Activated naive CD8-positive, alpha-beta T cell treated with anti-CD3 and anti-CD28 coated beads for 36 hours (primary cell): ENCODE results near the gene CNTNAP5. TPM values are rescaled to one million over a fixed set of nuclear protein-coding genes. Genes with fewer than 3 reads are reported as not detected.

ENCODE experiments used
- DNase-seq: peaks from one replicate; pipeline ENCODE4 v3.0.0; 2021
- H3K27ac Mint-ChIP-seq: one replicate; pipeline ENCODE4 v1.8.0; 2022; ENCODE audit warnings: mild to moderate bottlenecking, moderate library complexity, mixed read lengths
- H3K27me3 Mint-ChIP-seq: one replicate; pipeline ENCODE4 v1.8.0; 2022; ENCODE audit warnings: mild to moderate bottlenecking, mixed read lengths
- H3K36me3 Mint-ChIP-seq: one replicate; pipeline ENCODE4 v1.8.0; 2021; ENCODE audit warnings: mild to moderate bottlenecking, mixed read lengths
- H3K4me1 Mint-ChIP-seq: one replicate; pipeline ENCODE4 v1.8.0; 2021; ENCODE audit warnings: mixed read lengths
- H3K4me3 Mint-ChIP-seq: one replicate; pipeline ENCODE4 v1.8.0; 2022; ENCODE audit warnings: mild to moderate bottlenecking, moderate library complexity, mixed read lengths
- H3K9me3 Mint-ChIP-seq: one replicate; pipeline ENCODE4 v1.8.0; 2022; ENCODE audit warnings: mixed read lengths
- total RNA-seq, 2 experiments: library from RNA; stranded (reverse); gene quantifications; one replicate each; pipeline ENCODE4 v1.2.3, GENCODE V29; 2021

The CNTNAP5 gene
- total RNA-seq, 2 experiments from 2014 or later: not detected

DNA sequence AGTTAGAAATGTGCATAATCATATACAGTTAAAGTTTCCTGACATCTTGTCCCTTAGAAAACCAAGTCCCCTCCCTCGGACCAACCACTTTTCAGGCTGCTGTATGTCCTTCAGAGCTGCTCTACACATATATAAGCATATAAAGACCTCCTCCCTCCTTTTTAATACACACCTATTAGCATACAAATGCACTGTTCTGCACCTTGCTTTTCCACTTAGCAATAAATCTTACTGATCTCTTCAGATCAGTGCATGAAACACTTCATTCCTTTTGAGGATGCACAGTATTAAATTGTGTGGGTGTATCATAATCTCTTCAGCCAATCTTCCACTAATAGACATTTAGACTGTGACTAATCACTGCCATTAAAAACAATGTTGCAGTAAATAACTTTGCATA is 79.8 kb downstream of the CNTNAP5 start:
- Mint-ChIP-seq H3K27ac (no peak overlapping the region), H3K4me1 (no peaks in the 10 kb centered on the region), H3K9me3 (no peaks in the 10 kb centered on the region), H3K27me3 (no peaks in the 10 kb centered on the region), H3K4me3 (no peak overlapping the region), H3K36me3 (no peaks in the 10 kb centered on the region)
- DNase-seq: no peak

DNA sequence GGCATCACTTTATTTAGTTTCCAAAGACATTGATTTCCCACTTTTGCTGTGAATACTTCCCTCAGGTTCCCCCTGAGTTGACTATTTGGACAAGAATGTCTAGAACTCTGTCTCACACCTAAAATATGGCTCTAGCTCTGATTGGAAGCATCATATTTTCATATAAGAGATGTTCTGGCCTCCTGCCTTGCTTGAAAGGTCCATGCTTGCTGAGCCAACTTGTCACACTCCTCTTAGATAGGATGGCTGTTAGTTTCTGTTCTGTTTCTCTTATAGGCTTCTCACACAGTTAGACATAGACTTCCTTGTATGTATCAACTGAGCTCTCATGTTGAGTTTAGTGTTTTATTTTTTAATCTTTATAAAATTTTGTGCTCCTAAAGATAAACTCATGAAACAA is 87.1 kb downstream of the CNTNAP5 start:
- Mint-ChIP-seq H3K27me3 (no peaks in the 10 kb centered on the region), H3K4me1 (no peaks in the 10 kb centered on the region), H3K27ac (no peak overlapping the region), H3K9me3 (no peaks in the 10 kb centered on the region), H3K36me3 (no peaks in the 10 kb centered on the region), H3K4me3 (no peak overlapping the region)
- no peak for DNase-seq

DNA sequence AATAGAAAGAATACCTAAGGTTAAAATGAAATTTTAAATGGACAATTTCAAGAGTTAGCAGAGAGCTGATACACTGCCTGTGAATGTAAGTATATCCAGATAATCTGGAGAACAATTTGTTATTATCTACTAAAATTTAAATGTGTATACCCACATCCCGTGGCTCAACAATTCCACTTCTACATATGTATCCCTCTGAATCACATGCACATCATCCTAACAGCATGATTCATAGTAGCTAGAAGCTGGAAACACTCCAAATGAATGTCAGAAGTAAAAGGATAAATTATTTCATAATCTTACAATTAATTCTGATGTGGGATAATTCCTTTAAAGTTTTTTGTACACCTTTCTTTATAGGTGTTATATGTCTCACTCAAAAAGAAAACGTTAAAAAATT is 87.9 kb downstream of the CNTNAP5 start:
- no peak for DNase-seq
- Mint-ChIP-seq H3K4me1 (no peaks in the 10 kb centered on the region), H3K9me3 (no peaks in the 10 kb centered on the region), H3K27ac (no peak overlapping the region), H3K4me3 (no peak overlapping the region), H3K36me3 (no peaks in the 10 kb centered on the region), H3K27me3 (no peaks in the 10 kb centered on the region)

DNA sequence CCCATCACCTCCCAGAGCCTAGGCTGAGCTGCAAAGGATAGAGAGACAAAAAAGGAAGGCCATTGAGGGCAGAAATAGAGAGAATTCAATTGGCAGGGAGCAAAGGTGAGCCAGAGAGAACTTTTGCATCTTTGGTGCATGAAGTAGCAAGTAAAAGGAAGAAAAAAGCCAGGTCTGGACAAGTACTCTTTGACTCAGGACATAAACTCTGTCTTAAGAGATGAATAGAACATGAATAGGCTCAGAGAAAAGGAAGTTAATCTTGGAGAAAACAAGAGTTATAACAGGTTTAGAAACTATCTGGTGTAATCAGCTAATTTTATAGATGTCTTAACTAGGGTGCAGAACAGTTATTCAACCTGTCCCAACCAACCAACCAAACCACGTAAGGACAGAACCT is 95.2 kb downstream of the CNTNAP5 start:
- H3K4me1 Mint-ChIP-seq: no peaks in the 10 kb centered on the region

DNA sequence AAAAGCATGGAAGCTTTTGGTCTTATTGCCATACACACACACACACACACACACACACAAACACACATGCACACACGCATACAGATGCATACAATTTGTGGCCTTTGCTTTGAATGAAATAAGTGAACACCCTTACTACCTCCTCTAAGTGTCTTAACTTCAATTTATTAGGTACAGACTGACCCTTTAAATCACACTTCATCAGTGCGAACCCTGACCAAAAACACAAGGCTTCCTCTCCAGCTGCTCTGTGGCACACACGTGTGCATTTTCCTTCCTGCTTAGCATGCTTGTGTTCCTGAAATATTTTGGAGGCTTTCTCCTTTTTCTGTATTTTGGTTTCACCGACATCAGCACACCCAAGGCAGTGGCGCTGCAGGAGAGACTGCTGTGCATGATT is 96.0 kb downstream of the CNTNAP5 start:
- peaks cover 8% of the 10 kb centered on the region for H3K9me3 Mint-ChIP-seq
- no peaks in the 10 kb centered on the region for H3K4me1 Mint-ChIP-seq
- no peaks in the 10 kb centered on the region for H3K27me3 Mint-ChIP-seq
- no peak overlapping the region for H3K4me3 Mint-ChIP-seq
- no peak overlapping the region for H3K27ac Mint-ChIP-seq
- H3K36me3 Mint-ChIP-seq: no peaks in the 10 kb centered on the region
- no peak for DNase-seq

More for the DNA sequence above, 95.2 kb downstream of the CNTNAP5 start:
- Mint-ChIP-seq H3K4me3 (no peak overlapping the region), H3K9me3 (peaks cover 4% of the 10 kb centered on the region), H3K27ac (no peak overlapping the region), H3K27me3 (no peaks in the 10 kb centered on the region), H3K36me3 (no peaks in the 10 kb centered on the region)
- DNase-seq: no peak

DNA sequence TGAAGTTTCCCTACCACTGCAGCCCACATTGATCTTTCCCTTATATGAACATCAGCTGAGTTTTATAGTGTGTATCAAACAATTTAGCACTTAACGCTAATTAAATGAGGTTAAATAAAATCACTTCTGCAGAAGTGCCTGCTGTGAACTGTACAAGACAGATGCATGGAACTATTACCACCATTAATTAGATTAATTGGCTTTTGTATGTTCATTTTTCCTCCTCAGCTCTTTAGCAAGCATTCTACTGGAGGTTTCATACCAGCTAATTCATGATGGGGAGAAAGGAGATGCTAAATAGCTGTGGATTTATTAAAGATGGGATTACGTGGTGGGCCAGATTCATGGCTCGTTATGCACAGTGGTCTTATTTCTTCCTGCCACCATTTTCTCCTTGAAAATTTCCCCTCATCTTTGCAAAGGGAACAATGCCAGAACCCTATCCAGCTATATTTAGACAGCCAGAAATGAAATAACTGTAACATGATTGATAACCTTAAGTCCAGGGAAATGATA is 96.7 kb downstream of the CNTNAP5 start:
- Mint-ChIP-seq H3K4me3 (no peak overlapping the region), H3K36me3 (no peaks in the 10 kb centered on the region), H3K27ac (no peak overlapping the region), H3K27me3 (no peaks in the 10 kb centered on the region), H3K4me1 (no peaks in the 10 kb centered on the region), H3K9me3 (peaks cover 8% of the 10 kb centered on the region)
- no peak for DNase-seq

DNA sequence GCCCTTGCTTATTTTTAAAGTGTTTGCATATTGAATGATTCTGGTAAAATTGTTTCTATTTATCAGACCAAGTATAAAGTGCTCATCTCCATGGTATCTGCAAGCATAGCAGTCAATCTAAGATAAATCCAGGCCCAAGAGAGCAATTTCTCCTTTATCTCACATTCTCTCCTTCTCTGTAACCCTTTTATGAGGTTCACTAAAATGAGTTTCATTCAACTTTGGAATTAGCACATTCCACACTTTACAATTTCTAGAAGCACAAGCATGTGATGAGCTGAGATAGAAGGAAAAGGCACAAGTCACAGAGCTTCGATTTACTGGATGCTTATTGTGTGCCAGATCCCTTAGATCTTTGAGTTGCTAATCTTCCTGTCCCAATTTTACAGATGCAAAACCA is 97.3 kb downstream of the CNTNAP5 start:
- Mint-ChIP-seq H3K4me1 (no peaks in the 10 kb centered on the region), H3K27ac (no peak overlapping the region), H3K36me3 (no peaks in the 10 kb centered on the region), H3K9me3 (peaks cover 8% of the 10 kb centered on the region), H3K27me3 (no peaks in the 10 kb centered on the region), H3K4me3 (no peak overlapping the region)
- DNase-seq: no peak

DNA sequence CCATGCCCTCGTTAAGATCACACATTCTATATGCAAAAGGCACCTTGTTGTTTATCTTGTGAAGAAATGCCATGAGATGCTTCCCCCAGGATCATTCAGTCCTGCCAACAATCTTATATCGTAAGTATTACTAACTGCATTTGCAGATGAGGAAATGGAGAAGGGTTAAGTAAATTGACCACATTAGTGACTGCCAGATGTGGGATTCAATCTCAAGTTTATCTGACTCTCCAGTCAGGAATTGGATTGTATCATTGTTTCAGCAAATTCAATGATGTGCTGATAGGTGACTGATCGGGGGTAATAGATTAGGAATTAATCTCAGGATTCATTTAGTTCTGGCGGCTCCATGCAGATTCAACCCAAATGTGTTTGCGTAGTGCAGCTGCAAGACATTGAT is 106.2 kb downstream of the CNTNAP5 start:
- Mint-ChIP-seq H3K27me3 (no peaks in the 10 kb centered on the region), H3K4me1 (no peaks in the 10 kb centered on the region), H3K4me3 (no peak overlapping the region), H3K36me3 (no peaks in the 10 kb centered on the region), H3K27ac (no peak overlapping the region), H3K9me3 (peaks cover 3% of the 10 kb centered on the region)
- DNase-seq: no peak

DNA sequence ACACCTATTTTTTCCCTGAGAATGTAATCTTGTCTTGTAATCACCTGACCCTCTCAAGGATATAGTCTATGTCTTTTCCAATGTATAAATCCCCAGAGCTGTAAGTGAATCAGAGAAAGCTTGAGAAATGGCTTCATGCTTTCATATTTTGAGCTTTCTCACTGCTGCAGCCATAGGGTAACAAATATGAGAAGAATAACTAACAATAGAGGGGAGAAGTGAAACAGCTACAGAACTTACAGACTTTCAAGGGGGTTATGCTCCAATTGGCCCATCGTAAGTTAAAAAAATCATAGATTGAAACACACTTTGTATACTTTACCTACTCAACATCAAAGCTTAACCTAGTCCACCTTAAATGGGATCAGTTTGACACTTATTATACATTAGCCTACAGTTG is 111.0 kb downstream of the CNTNAP5 start:
- Mint-ChIP-seq H3K36me3 (no peaks in the 10 kb centered on the region), H3K27me3 (no peaks in the 10 kb centered on the region), H3K9me3 (peaks cover 2% of the 10 kb centered on the region), H3K4me1 (no peaks in the 10 kb centered on the region), H3K4me3 (no peak overlapping the region), H3K27ac (no peak overlapping the region)
- no peak for DNase-seq

DNA sequence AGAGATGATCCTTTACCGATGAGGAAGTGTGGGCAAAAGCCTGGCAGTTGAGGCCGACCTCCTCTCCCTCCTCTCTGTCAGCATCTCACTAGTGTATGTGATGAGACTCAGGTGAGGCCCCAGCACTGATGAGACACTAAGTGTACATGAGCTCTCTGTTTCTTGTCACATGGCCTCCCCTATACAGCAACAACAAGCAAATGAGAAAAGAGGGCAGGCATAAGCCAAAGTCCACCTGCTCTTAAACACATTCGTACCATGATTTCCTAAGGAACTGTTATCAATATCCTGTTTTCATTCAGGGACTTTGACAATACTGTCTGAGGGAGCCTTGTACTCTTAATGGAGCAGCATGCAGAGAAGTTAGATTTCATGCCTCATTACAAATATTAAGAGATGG is 113.0 kb downstream of the CNTNAP5 start:
- Mint-ChIP-seq H3K9me3 (peaks cover 2% of the 10 kb centered on the region), H3K4me1 (no peaks in the 10 kb centered on the region), H3K36me3 (no peaks in the 10 kb centered on the region), H3K27ac (no peak overlapping the region), H3K4me3 (no peak overlapping the region), H3K27me3 (no peaks in the 10 kb centered on the region)
- DNase-seq: no peak

DNA sequence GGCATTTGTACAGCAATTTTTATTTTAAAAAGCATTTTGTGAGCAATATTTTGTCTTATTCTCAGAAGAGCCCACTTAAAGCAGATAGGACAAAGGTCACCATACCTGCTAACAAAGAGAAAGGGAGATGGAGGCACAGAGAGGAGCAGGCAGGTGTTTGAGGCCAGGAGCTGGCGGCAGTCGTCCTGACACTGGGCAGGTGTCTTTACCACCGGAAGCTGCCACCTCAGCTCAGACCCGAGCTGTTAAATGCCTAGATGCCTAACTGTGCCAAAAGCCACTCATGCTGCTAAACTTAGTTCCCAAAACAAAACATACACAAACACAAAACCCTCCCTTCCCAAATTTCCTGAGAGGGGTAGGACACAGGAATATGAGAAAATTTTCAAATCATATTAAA is 120.9 kb downstream of the CNTNAP5 start:
- H3K4me3 Mint-ChIP-seq: no peak overlapping the region
- H3K36me3 Mint-ChIP-seq: no peaks in the 10 kb centered on the region
- no peaks in the 10 kb centered on the region for H3K4me1 Mint-ChIP-seq
- H3K27ac Mint-ChIP-seq: no peak overlapping the region
- no peaks in the 10 kb centered on the region for H3K27me3 Mint-ChIP-seq
- H3K9me3 Mint-ChIP-seq: no peaks in the 10 kb centered on the region
- no peak for DNase-seq

DNA sequence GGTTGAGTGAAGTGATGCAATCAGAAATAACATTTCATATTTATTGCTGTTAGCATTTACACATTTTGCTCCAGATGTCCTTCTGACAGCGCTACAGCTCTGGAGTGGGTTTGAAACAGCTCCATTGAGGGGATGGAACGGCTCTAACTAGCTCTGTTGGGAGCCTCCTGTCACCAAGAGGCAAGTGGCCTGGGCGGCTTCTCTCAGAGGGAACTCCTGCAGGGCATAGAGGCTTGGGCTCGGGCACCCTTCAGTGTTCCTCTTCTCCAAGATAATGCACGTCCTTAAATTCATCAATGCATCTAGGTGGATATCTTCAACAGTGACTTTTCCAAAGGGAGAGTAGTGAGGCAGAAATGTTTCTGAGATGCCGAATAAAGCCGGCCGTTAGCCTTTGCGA is 122.5 kb downstream of the CNTNAP5 start:
- Mint-ChIP-seq H3K27me3 (no peaks in the 10 kb centered on the region), H3K9me3 (no peaks in the 10 kb centered on the region), H3K4me1 (no peaks in the 10 kb centered on the region), H3K36me3 (no peaks in the 10 kb centered on the region), H3K27ac (no peak overlapping the region), H3K4me3 (no peak overlapping the region)
- DNase-seq: no peak

DNA sequence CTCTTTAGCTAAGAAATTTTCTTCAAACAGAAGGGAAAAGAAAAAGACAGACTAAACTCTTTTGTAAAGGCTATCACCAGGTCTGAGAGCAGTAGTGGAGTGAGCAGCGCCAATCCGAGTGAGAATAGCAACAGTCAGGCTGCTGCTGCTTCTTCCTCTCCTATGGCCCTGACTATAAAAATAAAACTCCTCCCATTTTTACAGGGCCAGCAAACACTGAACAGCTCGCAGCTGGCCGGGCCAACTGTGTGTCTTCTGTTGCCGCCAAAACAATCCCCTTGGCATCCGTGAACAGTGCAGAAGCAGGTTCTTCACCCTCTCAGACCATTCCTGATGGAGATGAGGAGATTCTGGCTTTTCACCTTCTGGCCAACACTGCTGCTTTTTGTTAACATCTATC is 124.5 kb downstream of the CNTNAP5 start:
- Mint-ChIP-seq H3K9me3 (peaks cover 2% of the 10 kb centered on the region), H3K27ac (no peak overlapping the region), H3K36me3 (no peaks in the 10 kb centered on the region), H3K4me1 (no peaks in the 10 kb centered on the region), H3K27me3 (no peaks in the 10 kb centered on the region), H3K4me3 (no peak overlapping the region)
- DNase-seq: no peak

DNA sequence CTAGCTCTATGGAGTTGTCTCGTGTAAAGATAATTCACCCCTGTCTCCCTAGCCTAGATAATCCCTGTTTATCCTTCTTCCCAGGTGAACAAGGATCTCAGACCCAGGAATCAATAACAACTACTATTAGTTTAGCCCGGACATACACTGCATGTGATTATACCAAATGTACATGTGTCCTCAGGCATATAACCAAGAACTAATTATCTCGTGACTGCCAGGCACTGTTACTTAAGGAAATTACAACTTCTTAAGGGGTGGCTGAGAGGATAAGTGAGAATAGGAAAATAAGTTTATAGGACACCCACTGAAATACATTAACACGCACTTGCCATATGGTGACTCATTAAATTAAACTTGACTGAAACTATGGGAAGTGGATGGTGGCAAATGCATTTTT is 126.6 kb downstream of the CNTNAP5 start:
- Mint-ChIP-seq H3K36me3 (no peaks in the 10 kb centered on the region), H3K4me3 (no peak overlapping the region), H3K27me3 (no peaks in the 10 kb centered on the region), H3K4me1 (no peaks in the 10 kb centered on the region), H3K27ac (no peak overlapping the region), H3K9me3 (peaks cover 2% of the 10 kb centered on the region)
- DNase-seq: no peak

DNA sequence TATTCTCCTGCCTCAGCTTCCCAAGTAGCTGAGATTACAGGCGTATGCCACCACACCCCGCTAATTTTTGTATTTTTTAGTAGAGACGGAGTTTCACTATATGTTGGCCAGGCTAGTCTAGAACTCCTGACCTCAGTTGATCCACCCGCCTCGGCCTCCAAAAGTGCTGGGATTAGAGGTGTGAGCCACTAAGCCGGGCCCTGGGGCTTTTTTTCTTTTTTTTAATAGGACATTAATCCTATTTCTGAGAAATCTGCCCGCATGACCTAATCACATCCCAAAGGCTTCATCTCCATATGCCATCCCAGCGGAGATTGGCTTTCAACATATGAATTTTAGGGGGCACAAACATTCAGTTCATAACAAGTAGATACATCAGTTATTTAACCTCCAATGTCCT is 128.6 kb downstream of the CNTNAP5 start:
- DNase-seq: no peak
- no peak overlapping the region for H3K27ac Mint-ChIP-seq
- no peak overlapping the region for H3K4me3 Mint-ChIP-seq
- H3K4me1 Mint-ChIP-seq: no peaks in the 10 kb centered on the region
- H3K27me3 Mint-ChIP-seq: no peaks in the 10 kb centered on the region
- peaks cover 2% of the 10 kb centered on the region for H3K9me3 Mint-ChIP-seq
- no peaks in the 10 kb centered on the region for H3K36me3 Mint-ChIP-seq

DNA sequence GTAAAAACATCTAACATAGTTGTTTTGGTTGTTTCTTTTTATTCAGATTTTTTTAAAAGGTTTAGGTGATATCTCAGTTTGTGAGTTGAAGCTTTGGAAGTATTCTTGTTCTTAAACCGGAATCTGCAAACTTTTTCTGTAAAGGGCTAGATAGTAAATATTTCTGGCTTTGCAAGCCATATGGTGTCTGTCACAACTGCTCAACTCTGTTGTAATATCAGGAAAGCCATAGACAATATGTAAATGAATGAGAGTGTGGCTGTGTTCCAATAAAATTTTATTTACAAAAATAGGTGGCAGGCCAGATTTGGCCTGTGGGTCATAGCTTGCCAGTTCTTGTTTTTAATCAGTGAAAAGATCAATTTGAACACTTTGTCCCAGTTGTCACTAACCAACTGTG is 134.1 kb downstream of the CNTNAP5 start:
- H3K4me3 Mint-ChIP-seq: no peak overlapping the region
- no peaks in the 10 kb centered on the region for H3K27me3 Mint-ChIP-seq
- no peak overlapping the region for H3K27ac Mint-ChIP-seq
- H3K36me3 Mint-ChIP-seq: no peaks in the 10 kb centered on the region
- H3K4me1 Mint-ChIP-seq: no peaks in the 10 kb centered on the region
- H3K9me3 Mint-ChIP-seq: peaks cover 3% of the 10 kb centered on the region
- DNase-seq: no peak

DNA sequence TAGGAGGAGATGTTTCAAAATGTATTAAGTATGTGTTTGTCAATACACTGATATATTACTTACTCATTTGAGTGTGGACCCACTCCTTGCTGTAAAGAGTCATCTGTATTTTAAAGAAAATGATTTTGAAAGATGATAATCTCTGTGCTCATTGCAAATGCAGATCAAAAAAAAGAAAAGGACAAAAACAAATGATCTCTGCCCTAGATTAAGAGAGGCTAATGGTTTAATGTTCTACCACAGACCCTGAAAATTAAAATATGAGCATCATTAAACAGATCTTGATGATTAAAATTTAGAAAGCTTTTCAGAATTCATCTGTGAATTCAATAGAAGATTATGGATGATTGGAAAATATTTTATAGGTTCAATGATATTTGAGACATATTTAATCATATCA is 136.5 kb downstream of the CNTNAP5 start:
- no peak overlapping the region for H3K27ac Mint-ChIP-seq
- no peak overlapping the region for H3K4me3 Mint-ChIP-seq
- no peaks in the 10 kb centered on the region for H3K27me3 Mint-ChIP-seq
- no peak for DNase-seq
- H3K36me3 Mint-ChIP-seq: no peaks in the 10 kb centered on the region
- H3K4me1 Mint-ChIP-seq: no peaks in the 10 kb centered on the region
- peaks cover 3% of the 10 kb centered on the region for H3K9me3 Mint-ChIP-seq
